Measurements from ENCODE around the gene STIP1.

DNA sequence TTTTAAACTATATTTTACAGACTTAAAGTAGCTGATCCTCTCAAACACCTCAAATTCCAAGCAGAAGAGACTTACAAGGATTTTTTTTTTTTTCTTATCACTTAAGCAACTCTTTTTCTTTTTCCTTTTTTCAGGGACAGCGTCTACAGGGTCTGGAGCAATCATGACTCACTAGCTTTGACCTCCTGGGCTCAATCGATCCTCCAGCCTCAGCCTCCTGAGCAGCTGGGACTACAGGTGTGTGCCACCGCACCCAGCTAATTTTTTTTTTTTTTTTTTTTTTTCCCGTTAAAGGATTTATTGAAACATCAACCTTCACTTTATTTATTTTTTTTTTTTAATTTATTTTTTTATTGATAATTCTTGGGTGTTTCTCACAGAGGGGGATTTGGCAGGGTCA lies 15.6 kb upstream of the STIP1 start:
- TF ChIP-seq CTCF (conservative IDR thresholded peaks at IDR 0.05; ENCODE audit: low read depth, low read length) (no peak), EZH2 (IDR thresholded peaks at IDR 0.05; ENCODE audit: low read length, unreplicated experiment) (no peak)
